GM21717 (cell line): Measurements from ENCODE around the gene RIMBP2.
"Not testable (repeated sequence)": the region's sequence is repeated elsewhere in the genome, so short reads cannot be mapped to it uniquely, and the experiment has no call there.

ENCODE experiments used
- ATAC-seq: cut with Tn5 transposase; IDR thresholded peaks from one replicate; pipeline ENCODE4 v1.9.1; 2021; ENCODE audit warnings: mild to moderate bottlenecking, moderate library complexity; ENCODE audit not compliant: unreplicated experiment

The RIMBP2 gene

GRCh38 chr12:130661486-130662255 lies 54.4 kb downstream of the RIMBP2 start:
- no peak for ATAC-seq

- ATAC-seq = no peak
These were observed 55.0 kb downstream of the RIMBP2 start for GRCh38 chr12:130661059-130661458.

- ATAC-seq = no peak
These were observed 57.8 kb downstream of the RIMBP2 start for GRCh38 chr12:130658145-130658911.

- ATAC-seq = no peak
These were observed 59.7 kb downstream of the RIMBP2 start for GRCh38 chr12:130656411-130656810.

DNA sequence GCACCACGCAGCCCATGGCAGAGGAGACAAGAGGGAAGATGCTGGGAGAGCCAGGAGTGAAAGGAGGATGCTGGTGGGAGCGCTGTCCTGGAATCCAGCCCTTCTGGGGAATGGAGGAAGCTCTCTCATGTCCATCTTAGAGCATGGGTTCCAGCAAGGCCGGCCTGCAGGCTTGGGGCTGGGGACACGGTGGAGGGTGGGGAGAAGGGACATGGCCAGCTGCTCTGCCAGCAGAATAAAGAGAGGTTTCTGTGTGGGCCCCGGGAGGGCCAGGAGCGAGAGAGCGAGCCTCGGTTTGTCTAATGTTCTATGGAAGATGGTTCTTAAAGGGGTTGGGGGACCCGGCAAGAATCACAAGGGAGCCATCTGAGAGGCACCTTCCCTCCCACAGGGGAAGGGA lies 60.2 kb downstream of the RIMBP2 start:
- ATAC-seq = no peak

DNA sequence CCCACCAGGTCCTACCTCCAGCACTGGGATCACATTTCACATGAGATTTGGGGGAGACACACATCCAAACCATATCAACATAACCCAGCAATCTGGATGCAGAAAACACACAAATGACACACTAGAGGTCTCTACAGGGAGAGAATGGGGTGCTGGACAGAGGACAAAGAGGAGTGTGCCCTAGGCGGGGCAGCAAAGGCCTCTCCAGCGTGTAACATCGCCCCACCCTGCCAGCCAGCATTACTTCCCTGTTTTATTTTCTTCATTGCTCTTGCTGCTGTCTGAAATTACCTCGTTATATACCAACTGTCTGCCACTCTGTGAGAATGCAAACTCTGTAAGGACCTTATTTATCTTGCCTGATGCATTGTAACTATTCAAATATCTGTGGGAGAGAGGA lies 61.1 kb downstream of the RIMBP2 start:
- ATAC-seq = no peak

DNA sequence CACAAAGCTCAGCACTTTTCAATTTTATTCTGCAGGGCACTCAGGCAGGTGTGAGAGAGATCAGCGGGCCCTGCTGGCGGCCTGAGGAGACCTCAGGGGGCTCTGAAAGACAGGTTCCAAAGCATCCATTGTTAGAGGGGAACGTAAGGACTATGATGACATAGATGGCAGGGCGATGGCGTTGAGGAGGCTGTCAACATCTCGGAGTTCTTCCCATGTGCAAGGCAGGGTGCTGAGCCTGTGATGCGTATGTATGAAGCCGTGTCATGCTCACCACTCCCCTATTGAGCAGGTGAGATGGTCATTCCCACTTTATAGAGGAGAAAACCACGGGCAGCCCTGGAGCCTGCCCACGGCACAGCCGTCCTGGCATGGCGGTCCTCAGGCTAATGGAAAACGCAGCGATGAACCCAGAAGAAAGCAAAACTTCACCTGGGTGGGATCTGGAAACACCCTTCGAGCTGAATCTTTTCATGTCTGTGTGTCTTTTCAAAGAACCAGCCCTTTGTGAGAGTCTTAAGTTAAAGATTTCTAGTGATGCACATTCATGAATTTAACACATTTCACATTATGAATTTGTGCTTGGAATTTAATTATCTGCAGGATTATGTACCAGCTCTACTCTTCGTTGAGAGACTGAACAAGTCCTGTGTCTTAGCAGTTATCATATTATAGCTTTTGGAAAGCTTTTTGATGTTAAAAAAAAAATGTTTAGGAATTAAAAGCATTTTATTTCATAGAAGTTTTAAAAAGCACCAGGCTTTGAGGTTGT lies 64.7 kb downstream of the RIMBP2 start:
- no peak for ATAC-seq

DNA sequence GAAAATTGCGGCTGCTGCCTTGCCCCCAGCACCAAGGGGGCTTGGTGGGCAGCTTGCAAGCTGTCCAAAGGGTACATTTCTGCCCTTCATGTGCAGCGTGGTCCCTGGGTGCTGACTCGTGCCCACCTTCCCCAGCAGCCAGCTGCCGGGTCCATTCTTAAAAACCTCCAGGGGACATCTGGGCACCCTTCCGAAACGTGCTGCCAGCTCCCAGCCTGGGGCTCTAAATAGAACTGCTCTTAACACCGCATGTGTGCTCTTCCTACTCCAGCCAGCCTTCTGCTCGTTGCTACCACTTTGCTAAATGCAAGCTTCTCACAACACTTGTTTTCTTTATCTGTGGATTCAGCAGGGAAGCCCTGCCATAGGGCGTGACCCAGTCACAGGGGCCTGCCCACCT lies 66.0 kb downstream of the RIMBP2 start:
- no peak for ATAC-seq

DNA sequence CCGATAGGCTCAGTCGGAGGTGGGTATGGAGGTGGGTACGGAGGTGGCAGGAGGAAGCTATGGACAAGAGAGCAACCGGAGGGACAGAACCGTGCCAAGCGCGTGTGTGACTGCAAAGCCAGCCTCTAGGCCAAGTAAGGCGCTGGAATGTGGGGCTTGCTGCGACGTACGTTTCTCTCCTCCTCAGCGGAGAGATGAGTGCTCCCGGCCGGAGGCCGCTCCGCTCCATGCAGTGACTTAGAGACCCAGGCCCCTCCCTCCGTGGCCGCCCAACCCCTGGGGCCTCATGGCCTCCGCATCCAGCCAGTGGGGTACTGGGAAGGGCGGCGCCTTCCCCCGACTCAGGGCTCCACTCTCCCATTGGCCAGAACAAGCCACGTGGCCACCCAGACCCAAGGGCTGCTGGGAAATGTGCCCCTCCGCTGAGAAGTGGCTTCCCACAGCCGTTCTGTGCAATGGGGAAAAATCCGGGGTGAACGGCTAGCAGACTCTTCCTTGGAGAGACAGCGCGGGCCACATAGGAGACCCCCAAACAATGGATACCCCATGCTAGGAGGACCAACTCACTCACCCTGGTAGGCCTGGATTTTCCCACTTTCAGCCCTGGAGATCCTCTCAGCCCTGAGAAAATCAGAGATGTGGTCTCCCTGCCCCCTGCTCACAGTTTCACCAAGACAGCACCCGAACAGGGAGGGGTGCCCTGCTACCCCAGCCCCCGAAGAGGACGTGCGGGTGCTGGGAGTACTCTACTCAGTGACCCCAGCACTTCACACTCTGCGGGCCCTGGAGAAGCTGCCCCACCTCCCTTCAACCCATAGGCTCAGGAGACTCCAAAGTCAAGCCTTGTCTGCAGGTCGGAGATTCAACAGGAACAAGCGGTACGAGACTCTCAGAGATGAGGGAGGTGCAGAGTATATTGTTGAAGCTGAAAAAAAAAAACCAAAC lies 66.7 kb downstream of the RIMBP2 start:
- ATAC-seq = no peak

DNA sequence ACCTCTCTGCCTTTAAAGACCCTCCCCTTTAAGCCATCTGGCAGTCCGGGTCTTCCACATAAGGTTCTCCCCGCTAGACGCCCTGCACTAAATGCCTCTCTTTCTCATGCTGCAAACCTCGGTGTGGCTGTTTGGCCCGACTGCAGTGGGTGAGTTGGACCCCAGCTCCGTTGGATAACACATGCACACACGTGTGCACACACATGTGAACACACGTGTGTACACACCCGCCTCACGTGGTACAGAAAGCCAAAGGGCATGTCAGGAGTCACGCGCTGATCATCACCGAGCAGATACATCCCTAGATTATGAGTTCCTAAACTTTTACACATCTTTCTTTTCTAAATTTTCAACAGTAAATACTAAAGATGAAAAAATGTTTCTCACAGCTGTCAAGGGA lies 68.3 kb downstream of the RIMBP2 start:
- ATAC-seq = no peak

DNA sequence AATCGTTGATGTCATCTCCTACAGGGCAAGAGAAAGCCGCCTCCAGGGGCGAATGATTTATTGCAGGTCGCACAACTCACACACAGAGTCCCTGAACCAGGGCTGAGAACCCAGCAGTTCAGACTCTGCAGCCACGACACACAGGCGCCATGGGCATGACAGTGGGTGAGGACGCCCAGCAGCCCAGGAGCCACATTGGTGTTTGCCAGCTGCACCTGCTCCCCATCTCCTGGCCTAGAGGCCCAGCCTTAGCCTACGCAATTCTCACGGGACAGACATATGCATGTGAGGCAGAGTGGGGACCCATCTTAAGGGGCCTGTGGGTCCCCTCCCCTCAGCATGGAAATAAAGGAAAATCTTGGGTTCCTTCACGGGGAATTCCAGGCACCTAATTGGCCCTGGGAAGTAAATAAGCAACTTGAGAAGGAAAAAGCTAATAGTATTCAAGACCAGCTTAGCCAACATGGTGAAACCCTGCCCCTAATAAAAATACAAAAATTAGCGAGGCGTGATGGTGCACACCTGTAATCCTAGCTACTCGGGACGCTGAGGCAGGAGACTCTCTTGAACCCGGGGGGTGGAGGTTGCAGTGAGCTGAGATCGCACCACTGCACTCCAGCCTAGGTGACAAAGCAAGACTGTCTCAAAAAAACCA lies 69.3 kb downstream of the RIMBP2 start:
- no peak for ATAC-seq

GRCh38 chr12:130646191-130646590 lies 69.9 kb downstream of the RIMBP2 start:
- ATAC-seq = not testable (repeated sequence)

DNA sequence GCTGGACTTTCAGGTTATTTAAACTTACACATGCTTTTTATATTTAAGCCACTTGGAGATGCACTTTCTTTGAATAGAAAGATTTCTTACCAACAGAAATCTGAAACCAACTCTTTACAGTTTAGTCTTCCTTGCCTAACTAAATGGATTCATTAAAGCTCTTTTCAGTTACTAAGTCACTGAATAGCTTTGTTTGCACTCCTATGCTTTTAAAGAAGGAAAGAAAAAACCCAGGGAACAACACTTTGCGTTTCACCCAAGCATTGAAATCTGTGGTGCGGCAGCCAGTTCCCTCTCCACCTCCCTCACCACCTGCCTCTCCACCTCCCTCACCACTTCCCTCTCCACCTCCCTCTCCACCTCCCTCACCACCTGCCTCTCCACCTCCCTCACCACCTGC lies 70.3 kb downstream of the RIMBP2 start:
- no peak for ATAC-seq

DNA sequence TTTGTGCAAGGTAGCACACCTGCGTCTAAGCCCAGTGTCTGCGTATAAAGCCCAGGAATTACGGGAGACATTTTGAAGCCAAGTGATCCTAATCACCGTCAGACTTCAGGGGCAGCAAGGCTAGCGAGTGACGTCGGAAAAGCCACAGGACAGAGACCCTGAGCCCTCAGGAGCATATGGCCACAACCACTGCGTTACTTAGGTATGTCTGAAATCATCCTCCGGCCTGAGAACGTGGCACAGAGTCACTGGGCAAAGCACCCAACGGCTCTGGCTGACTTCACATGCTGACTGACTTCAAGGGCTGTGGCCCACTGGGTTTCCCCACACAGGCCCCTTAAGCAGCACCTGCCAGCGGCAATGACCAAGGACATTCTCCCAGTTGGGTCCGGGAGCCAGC lies 71.5 kb downstream of the RIMBP2 start:
- no peak for ATAC-seq

DNA sequence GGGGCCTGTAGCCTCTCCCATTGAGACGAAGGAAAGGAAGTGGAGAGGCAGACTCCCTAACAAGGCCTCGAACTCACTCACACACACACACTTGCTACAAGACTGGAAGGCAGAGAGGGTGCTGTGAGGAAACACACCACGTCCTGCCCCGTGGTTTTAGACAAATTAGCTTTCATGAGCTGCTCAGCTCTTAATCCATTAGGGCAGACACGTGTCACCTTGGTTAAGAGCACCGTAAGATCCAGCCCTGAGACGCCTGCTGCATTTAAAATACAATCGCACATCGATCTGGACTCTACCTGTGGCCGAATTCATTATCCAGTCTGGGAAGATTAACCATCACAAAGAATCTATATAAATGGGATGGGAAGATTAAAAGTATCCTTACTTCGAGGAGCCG lies 72.0 kb downstream of the RIMBP2 start:
- no peak for ATAC-seq

DNA sequence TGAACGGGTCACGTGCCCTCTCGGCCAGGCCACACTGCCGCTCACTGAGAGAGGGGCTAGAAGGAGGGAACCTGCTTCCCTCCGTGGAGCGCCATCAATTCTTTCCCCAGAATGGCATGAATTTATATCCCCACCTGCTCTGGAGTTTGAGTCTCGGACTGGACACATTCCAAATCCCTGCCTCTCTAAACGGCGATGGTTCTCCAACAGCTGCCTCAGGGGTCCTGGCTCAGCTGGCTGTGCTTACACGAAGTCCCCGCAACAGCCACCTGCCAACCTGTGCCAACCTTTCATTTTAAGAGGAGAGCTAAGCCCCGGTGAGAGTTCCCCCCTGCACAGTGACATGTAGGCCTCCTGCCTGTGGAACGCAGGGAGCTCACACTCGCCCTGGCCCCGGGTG lies 73.2 kb downstream of the RIMBP2 start:
- ATAC-seq = no peak

DNA sequence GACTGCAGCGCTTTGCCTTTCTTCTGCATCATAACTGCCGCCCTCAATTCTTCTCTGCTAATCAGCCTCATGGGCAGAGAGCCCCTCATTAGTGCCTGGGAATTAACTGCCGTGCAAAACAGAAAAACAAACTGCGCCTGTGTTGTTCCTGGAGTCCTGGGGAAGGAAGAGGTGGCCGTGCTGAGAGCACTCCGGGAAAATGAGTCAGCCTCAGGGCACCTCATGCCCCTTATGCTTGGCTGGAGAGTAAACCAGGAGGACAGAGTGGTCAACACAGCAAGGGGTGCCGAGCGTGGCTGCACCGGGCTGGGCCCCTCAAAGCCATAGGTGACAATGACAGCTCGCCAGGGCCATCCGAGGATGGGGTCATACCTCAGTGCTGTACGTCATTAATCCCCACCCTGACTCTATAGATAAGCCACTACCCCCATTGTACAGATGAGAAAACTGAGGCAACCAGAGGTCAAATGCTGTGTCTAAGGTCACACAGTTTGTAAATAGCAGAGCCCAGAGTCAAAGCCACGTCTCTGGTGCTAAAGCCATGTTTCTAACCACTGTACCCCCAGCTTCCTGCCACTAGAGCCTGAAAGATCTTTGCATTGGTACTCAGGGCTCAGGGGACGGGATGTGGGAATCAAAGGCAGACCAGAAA lies 74.4 kb downstream of the RIMBP2 start:
- ATAC-seq = no peak

GRCh38 chr12:130640901-130641300 lies 75.2 kb downstream of the RIMBP2 start:
- ATAC-seq = no peak

DNA sequence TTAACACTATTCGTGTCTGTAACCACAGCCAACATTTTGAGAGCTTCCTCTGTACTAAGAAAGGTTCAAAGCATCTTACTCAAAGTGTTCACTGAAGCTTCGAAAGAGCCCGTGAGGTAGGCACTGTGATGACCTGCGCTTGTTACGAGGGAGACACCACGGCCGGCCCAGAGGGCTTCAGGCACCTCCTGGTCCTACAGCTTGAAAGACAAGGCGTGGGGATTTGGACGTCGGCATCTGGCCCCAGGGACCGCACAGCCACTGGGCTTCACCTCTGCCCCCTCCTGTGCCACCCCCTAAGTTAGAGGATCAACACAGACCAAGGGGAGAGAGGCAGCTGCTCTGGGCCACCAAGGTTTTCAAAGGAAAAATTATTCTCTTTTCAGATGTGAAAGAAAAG lies 75.6 kb downstream of the RIMBP2 start:
- ATAC-seq = no peak
